Skin epidermis (tissue), 12 donors: ENCODE results near the gene TGM1.
A peak's percentile ranks its signal among the peaks of the same experiment; 100 is the strongest.

Experiments
- H3K27ac ChIP-seq, 21 experiments: fragments of 200-600 bp; sonication (generic) in 11 of 21; one replicate each; pipeline ENCODE4 v1.5.0; 2020; ENCODE audit warnings: mild to moderate bottlenecking in 3 of 21, inconsistent platforms in 2 of 21, moderate library complexity in 2 of 21
- H3K4me3 ChIP-seq, 7 experiments: fragments of 200-600 bp; sonication (generic) in 2 of 7; one replicate each; pipeline ENCODE4 v1.5.0; 2020; ENCODE audit warnings: inconsistent platforms in 2 of 7, mild to moderate bottlenecking in 2 of 7, moderate library complexity in 1 of 7

Gene TGM1

DNA sequence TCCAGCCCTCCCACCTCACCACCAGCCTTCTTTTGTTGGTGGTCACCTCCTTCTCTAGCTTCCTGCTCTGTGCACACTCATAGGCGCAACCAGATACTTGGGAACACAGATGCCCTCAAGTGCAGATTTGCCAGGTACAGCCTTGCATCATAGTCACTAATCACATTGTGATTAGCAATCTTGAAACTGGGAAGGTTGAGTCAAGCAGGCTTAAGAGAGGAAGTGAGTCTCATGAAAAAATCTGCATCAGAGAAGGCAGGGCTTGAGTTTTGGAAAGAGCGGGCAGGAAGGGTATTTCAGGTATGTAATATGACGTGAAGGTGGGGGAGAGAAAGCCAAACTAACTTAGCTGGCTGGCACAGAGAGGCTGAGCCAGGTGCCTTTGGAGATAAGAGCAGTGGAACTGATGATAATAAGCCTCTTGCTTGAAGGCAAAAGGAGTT is 11.1 kb upstream of the TGM1 start:
- Histone ChIP-seq H3K27ac (peak overlapping the region in 17 of 21 experiments; percentile 55 to 100 (median 72)), H3K4me3 (no peak overlapping the region)

DNA sequence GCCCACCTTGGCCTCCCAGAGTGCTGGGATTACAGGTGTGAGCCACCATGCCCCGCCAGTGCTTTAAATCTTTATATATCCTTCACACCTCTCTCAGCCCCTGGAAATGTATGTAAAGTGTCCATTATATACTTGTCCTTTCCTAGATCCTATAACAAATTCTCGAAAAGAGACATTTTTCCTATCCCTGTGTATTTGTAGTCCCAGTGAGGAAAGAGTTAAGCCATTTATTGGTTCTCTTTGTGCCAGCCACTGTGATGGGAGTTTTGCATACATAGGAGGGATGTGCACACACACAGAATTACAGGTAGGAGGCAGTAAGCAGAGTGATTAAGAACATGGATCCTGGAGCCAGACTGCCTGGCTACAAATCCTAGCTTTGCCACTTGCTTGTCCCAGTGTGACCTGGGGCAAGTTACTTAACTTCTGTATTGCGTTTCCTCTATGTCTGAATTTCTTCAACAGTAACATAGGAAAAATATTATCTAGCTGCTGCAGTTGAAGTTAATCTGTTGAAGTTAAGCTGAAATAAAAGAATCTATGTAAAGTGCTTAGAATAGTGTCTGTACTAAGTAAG is 10.5 kb upstream of the TGM1 start:
- Histone ChIP-seq H3K4me3 (no peak overlapping the region), H3K27ac (peak overlapping the region in 19 of 21 experiments; percentile 13 to 100 (median 66))

DNA sequence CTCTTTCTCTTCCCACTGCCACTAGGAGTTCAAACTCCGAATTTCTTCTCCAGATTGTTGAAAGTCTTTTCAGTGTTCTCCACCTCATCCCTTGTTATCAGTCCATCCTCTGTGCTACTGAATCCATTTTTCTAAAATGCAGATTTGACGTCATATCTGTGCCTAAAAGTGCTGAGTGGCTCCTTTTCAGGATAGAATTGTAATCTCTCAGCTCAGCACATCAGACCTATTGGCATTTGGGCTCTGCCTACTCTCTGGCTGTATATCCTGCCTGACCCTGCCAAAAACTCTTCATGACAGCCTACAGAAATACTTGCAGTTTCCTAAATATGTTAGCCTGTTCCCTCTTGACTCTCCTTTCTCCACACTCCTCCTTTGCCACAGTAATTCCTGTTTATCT is 9.5 kb upstream of the TGM1 start:
- Histone ChIP-seq H3K4me3 (no peak overlapping the region), H3K27ac (peak overlapping the region in 13 of 21 experiments; percentile 83 to 100 (median 99))

DNA sequence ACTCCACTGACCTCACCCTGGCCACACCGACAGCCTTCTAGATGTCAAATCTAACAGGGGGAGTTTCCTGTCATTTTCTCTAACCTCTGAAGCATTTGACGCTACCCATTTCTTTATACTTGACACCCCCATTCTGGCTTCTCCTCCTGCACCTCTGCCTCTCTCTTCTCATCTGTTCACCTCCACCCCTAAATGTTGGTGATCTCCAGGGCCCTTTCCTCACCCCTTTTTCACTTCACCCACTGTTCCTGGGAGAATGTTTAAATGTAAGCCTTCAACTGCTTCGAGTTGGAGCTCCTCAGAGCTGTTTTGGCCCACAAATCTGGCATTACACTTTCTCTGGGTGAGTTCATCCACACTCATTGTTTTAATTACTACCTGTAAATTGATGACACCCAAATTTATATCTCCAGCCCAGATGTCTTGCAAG is 8.9 kb upstream of the TGM1 start:
- Histone ChIP-seq H3K27ac (peak overlapping the region; percentile 95 to 100 (median 99)), H3K4me3 (peak overlapping the region; percentile 69 to 89 (median 71))

DNA sequence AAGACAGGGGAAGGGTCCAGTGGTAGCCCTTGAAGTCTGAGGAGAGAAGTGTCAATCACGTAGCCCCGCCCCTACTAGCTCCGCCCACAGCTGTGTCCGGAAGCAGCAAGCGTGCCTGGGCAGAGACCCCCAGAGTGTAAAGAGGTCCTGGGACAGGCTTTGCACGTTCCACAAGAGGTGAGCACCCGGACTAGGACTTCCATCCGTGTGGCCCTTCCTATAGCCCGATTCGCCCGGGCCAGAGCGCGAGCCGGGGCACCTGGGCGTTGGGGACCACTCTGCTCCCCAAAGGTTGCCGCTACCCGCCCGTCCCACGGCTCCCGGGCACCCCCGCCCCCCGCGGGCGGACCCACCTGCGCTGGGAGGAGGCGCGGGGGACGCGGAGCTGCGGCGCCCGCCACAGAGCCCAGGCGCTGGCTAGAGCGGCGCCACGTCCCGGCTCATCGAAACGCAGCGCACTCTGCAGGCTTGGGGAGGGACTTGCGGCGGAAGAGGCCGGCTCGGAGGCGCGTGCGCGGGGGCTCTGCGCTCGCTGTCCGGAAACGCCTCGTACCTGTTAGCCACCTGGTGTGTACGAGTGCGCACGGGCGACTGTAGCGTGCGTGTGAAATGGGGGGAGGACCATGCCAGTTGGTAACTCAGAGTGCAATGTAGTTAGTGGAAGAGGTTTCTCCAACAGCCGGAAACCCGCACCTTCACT is 8.3 kb upstream of the TGM1 start, which contains the start of gene RABGGTA:
Gene RABGGTA, minus strand, starts transcription at position 464 of the 700 bp plus-strand sequence. CDS start 482 bp downstream, outside the sequence.
- Histone ChIP-seq H3K27ac (peak within 1 kb of the TSS; percentile 95 to 100 (median 99)), H3K4me3 (peak within 1 kb of the TSS; percentile 69 to 89 (median 71))

DNA sequence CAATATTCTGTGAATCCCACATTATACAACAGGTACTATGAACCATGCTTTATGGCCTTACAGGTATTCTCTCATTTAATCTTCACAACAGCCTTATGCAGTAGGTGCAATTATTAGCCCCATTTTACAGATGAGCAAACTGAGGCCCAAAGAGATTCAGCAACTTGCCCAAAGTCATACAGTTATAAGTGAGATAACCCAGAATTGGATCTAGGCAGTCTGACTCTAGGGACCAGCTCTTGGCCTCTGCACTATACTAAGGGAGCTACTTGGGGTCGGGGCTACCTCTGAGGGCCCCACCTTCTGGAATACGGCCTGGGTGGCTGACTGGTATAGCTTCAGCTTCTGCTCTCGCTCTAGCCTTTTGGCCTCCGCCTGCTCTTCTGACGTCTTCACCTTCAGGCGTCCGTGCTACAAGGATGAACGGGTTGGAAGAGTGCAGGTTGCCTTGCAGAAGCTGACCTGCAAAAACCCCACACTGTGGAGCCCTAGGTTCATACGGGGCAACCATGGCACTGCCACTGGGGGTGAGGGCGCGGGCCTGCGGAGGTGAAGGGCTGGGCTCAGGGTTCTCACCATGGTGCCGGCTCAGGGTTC is 7.7 kb upstream of the TGM1 start:
- Histone ChIP-seq H3K27ac (peak overlapping the region; percentile 95 to 100 (median 99)), H3K4me3 (peak overlapping the region; percentile 69 to 89 (median 71))

DNA sequence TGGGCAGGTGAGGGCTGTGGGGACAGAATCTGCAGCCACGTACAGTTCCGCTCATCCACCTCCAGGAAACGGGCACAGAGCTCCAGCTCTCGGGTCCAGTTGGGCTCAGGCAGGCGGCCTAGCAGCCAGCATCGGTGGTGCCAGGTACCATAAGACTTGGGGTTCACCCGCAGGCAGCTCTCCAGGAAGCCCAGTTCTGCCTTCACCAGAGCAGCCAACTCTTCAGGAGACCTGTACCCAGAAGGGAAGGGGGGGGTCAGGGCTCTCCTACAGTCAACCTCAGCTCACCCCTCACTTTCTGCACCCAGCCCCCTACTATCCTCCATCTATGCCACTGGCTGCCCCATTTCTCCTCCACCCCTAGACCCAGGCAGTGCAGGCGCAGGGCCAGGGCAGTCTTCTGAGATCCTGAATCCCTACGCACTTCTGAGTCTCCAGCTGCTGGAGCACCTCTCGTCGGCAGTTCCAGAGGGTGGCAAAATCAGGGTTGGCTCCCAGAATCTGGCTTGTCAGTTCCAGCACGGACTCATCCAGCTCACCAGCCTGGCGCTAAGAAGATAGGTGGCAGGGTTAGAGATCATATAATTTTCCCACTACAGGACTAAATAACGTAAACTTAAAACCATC is 7.0 kb upstream of the TGM1 start:
- peak overlapping the region in 3 of 21 experiments; percentile 19 to 100 (median 100) for H3K27ac ChIP-seq
- H3K4me3 ChIP-seq: no peak overlapping the region

DNA sequence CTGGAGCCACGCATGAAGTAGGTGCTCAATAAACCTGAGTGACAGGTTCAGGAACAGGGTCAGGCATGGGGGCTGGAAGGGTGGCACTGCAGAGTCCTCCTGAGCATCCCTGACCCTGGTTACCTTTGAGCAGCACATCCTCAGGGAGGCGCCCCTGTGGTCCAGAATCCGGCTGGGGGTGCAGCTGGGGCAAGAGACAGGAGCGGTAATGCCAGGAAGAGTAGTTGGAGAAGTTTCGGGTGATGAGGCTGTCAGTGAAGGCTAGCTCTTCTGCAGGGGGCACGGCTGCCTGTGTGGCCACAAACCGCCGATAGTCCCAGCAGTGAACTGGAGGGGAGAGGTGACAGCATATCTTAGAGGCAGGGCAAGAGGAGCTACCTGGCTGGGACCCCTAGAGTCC is 6.4 kb upstream of the TGM1 start:
- H3K4me3 ChIP-seq: no peak overlapping the region
- H3K27ac ChIP-seq: no peak overlapping the region

DNA sequence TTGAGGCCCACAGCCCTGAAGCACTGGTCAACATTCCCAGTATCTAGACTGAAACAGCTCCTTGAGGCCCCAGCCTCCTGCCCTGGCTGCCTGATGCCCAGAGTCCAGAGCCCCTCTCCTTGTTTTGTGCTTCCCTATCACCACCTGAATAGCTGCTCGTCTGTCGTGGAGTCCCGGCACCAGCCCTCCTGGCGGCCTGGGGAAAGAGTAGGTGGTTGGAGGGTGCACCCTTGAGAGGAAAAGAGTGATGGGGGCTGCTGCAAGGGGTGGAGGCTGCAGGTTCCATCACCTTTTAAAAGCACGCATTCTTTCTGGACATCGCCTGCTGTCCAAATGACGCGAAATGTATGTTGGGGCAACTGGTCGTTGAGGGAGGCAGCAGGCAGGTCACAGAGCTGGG is 5.2 kb upstream of the TGM1 start:
- H3K4me3 ChIP-seq: no peak overlapping the region
- no peak overlapping the region for H3K27ac ChIP-seq

DNA sequence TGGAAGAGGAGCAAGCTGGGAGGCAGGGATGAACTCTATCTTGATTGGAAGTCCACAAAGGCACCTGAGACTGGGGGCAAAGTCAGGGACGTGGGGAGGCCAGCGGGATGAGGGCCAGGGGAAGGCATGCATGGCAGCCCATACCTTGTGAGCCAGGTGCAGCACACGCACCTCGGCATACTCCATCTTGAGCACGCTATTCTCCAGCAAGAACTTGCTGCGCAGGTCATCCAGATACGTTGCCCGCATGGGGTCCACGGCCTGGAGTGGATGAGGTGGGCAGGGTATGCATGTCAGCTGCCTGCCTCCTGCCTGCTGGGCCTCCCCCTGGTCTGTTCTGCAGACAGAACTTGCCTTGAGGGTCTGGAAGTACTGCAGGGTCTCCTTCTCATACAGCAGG is 4.5 kb upstream of the TGM1 start:
- H3K27ac ChIP-seq: no peak overlapping the region

DNA sequence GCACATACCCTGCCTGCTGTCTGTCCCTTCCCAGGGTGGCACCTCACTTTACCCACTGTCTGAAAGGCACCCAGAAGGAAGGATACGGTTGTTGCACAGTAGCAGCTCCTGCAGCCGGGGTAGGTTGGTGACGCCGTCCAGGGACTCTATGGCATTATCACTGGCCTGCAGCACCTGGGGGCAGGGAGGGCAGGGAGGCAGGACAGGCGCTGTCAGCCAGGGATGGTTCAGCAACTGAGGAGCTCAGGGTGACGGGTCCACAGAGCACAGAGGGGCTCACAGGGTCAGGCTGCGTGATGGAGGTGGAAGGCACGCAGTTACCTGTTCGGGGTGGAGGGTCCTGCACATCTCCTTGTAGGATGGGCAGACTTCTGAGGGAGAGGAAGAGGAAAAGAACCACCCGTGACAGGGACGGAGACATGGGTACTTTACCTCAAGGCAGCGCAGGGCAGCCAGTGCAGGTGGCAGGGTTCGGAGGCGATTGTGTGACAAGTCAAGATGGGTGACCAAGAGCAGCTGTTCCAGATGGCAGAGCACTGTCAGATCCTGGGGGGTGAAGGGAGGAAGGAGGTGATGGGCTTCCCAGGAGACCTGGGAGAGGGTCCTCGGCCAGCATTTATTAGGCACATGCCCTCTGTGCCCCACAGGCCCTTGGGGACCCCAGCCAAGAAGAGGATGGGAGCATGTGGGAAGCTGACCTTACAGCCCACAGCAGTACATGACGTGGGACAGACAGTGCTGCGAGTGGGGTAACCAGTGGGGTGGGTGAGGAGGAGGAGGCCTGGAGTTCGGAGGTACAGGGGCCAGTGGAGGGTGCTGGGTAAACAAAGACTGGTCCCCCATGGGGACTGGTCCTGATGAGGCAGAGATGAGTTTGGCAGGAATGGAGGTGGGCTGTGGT is 3.6 kb upstream of the TGM1 start:
- no peak overlapping the region for H3K4me3 ChIP-seq
- H3K27ac ChIP-seq: no peak overlapping the region

More for the DNA sequence above, 4.5 kb upstream of the TGM1 start:
- H3K4me3 ChIP-seq: no peak overlapping the region

DNA sequence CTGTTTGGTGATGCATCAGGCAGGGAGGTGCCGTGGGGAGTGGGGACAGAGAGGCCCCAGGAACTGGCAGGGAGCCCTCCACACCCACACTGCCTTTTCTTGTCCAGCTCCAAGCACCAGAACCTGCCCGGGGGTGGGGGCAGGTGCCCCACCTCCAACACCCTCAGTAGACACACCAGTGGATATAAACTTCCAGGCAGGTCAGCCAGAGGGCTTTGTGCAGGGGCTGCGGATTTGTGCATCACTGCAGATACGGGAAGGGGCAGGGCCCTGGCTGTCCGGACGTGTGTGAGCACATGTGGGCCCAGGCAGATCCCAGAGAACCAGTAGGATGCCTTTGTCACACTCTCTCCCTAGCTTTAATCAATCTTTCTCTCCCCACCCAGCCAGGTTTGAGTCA is 1.3 kb upstream of the TGM1 start:
- H3K4me3 ChIP-seq: no peak overlapping the region

DNA sequence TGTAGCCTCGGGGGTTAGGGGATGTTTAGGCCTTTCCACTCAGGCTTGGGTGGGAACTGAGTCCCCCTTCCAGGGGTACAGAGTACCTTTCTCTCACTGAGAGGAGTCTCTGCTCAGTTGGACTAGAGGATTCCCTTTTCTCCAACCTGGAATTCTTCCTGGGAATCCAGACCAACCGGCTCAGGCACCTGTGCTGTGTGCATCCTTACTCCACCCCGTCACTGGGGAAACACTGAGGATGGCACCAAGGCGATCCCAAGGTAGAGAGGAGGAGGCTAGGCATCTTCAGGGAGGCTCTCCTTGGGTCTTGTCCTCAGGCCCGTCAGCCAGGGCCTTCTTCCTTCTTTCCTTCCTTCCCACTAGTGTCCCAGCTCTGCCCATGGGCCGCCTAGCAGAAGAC is 871 bp upstream of the TGM1 start:
- Histone ChIP-seq H3K27ac (peak overlapping the region in 18 of 21 experiments; percentile 6 to 82 (median 68)), H3K4me3 (no peak overlapping the region)

More for the DNA sequence above, 1.3 kb upstream of the TGM1 start:
- H3K27ac ChIP-seq: peak overlapping the region in 19 of 21 experiments; percentile 13 to 82 (median 65)

DNA sequence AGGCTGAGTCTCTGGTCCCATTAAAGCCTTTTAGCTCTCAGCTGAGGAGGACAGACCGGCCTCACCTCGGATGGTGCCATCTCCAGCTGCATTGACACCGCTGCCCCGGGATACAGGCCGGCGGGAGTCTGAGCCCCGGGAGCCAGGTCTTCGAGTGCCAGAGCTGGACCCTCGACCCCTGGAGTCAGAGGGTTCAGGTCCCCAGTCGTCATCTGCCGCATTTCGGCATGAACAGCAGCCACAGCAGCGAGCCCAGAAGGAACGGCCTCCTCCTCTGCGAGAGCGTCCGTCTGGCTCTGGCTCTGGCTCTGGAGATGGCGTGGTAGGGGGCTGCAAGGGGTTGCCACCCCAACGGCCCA is 1.0 kb downstream of the TGM1 start:
- Histone ChIP-seq H3K27ac (peak overlapping the region in 8 of 21 experiments; percentile 16 to 82 (median 69)), H3K4me3 (peak overlapping the region in 4 of 7 experiments; percentile 1 to 23 (median 9))

DNA sequence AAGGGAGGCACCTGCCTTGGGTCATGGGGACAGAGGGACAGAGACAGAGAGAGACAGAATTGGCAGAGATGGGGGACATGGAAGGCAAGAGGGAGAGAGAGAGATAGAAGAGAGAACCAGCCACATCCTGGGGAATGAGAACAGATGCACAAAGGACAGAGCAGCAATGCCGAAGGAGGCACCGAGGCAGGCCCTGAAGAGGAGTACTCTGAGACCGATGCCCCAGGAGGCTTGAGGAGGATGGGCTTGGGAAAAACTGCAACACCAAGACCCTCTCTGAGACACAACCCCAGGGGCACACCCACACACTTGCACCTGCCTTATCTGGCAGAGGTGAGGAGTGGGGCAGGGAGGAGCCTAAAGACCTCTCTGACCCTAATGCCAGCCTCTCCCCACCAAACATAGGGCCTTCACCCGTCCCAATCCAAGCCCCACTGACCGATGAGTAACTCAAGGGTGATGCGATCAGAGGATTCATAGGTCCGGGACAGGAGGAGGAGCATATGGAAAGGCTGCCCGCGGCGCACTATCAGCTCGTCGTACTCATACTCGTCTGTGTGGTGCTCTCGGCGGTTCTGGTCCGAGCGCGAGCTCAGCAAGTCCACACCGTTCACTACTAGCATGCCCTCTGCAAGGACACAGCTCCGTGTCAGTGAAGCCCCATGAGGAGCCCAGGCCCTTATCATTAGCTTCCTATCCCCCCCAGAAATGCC is 1.6 kb downstream of the TGM1 start:
- Histone ChIP-seq H3K27ac (peak overlapping the region in 11 of 21 experiments; percentile 11 to 82 (median 45)), H3K4me3 (peak overlapping the region in 5 of 7 experiments; percentile 1 to 23 (median 7))

DNA sequence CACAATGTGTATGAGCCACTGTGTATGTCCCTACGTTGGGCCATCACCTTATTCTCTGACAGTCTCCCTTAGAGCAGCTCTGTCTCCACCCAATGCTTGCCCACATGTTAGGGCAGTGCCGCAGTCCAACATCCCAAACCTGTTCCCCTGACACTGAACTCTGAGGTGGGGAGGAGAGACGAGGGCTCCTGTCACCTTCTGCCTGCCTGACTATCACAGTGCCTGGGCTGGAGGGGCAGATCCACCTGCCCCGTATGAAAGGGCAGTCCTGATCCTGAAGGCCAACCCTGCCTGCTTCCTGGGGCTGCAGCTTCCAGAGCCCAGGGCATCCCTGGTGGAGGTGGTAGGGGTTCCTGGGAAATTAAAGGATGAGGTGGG is 2.2 kb downstream of the TGM1 start:
- Histone ChIP-seq H3K27ac (peak overlapping the region in 9 of 21 experiments; percentile 11 to 82 (median 34)), H3K4me3 (peak overlapping the region in 4 of 7 experiments; percentile 1 to 23 (median 5))

DNA sequence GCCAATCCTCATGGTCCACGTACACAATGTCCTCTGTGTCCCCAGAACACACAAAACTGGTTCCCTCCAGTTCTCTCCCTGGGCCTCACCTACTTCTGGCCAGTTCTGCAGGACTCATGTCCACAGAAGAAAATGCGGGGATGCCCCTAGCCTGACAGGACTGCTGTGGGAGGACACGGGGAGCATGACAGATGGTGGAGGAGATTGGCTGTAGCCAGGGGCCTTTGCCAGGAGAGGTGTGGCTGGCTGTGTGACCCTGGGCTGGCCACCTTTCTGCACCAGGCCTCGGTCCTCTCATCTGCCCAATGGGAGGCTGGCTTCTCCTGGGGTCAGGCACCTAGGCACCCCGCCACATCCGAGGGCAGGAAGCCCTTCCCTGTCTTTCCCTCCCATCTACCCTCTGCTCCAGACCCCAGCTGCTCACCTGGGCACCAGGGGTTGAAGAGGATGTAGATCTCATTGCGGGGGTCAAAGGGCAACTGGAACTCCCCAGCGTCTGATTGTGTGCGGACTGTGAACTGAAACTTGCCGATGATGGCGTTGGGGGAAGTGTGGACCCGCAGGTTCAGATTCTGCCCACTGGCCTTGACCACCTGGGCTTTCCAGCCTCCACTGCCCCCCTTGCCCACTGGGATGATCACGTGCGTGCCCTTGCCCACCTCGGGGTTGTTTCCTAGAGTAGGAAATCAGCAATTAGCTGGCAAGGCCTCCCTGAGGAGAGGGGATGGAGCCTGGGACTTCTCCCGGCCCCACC is 2.8 kb downstream of the TGM1 start:
- H3K4me3 ChIP-seq: no peak overlapping the region
- H3K27ac ChIP-seq: peak overlapping the region in 9 of 21 experiments; percentile 5 to 82 (median 36)
